GM21528 (cell line): ENCODE data around the gene PRXL2B.

Experiments
- ATAC-seq: cut with Tn5 transposase; IDR thresholded peaks from one replicate; pipeline ENCODE4 v1.9.1; 2021; ENCODE audit warnings: mild to moderate bottlenecking, moderate library complexity; ENCODE audit not compliant: unreplicated experiment, low FRiP score

The PRXL2B gene

GRCh38 chr1:2632051-2632430, 45.5 kb downstream of the PRXL2B start:
- no peak for ATAC-seq

- ATAC-seq, result no peak
Observed at GRCh38 chr1:2632561-2633361, 46.2 kb downstream of the PRXL2B start, which contains the start of gene MMEL1. Gene MMEL1, minus strand, starts transcription at chr1:2633016. Its CDS starts 3,532 bp downstream, at chr1:2629484.

- no peak for ATAC-seq
Observed at GRCh38 chr1:2633366-2633935, 46.9 kb downstream of the PRXL2B start.

GRCh38 chr1:2633936-2634491, 47.4 kb downstream of the PRXL2B start:
- ATAC-seq, result no peak

DNA sequence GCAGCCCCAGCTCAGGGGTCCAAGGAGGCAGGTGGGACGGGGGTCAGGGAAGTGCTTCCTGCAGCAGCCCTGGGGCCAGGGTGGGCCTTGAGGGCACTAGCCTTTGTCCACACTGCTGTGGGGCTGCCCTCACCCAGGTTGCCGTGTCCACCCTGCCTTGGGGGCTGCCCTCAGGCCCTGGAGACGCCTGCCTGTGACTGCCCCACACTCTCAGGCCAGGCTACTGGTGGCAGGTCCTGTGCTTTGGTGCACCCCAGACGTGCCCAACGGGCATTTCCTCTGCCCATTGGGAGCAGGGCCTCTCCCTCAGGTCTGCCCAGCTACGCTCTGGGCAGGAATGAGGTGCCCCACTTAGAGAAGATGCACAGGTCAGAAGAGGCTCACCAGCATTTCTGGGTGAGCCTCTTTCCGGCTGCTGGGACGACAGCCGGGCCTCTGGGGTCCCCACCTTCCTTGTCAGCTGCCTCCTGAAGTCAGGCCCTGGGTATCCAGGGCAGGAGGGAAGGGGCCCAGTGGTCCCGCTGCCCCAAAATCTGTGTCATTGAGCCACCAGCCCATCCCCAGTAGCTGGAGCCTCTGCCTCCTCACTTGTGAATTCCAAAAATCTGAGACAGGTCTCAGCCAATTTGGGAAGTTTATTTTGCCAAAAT, 48.9 kb downstream of the PRXL2B start:
- no peak for ATAC-seq

DNA sequence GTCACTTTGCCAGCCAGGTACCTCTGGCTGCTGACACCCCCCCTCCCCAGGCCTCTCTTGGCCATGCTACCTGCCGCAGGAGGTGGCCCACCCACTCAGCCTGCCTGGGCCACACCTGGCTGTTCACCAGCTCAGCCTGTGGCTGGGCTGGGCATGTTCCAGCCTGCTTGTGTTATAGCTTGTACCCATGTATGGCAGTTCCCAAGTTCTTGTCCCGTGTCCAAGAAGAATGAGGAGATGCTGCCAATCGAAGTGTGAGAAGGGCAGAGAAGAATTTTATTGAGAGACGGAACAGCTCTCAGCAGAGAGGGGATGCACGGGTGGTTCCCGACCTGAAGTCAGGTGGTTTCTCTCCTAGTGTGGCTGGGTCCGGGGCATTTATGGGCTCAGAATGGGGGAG, 50.2 kb downstream of the PRXL2B start:
- no peak for ATAC-seq

DNA sequence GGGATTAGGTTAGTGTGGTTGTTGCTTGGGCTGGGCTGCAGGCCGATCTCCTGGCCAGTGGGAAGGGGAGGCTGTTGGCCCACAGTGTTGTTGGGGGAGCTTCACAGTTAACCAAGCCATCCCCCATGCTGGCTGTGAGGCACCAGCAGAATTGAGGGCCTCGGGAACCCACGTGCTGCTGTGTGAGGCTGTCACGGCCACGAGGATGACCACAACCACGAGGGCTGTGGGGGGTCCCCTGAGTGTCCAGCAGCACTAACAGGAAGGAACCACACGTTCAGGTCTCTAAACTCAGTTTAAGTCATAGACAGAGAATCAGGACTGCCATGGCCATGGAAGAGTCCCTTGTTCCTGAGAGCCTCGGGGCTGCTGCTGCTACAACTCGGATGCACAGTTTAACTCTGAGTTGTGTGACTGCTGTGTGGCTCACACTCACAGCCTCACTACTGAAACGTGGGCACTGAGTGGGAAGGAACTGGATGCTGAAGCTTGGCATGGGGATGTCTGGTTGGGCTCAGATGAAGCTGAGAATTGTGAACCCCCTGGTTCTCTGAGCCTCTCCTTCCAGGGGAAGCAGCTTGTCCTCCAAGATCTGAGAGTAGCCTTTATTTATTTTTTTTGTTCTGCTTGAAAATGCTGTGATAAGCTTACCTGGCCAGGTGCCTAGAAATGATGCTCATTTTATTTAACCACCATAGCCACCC, 51.0 kb downstream of the PRXL2B start:
- ATAC-seq, result no peak

- no peak for ATAC-seq
Observed at GRCh38 chr1:2638466-2639115, 52.0 kb downstream of the PRXL2B start.

GRCh38 chr1:2639203-2639602, 52.6 kb downstream of the PRXL2B start:
- no peak for ATAC-seq

DNA sequence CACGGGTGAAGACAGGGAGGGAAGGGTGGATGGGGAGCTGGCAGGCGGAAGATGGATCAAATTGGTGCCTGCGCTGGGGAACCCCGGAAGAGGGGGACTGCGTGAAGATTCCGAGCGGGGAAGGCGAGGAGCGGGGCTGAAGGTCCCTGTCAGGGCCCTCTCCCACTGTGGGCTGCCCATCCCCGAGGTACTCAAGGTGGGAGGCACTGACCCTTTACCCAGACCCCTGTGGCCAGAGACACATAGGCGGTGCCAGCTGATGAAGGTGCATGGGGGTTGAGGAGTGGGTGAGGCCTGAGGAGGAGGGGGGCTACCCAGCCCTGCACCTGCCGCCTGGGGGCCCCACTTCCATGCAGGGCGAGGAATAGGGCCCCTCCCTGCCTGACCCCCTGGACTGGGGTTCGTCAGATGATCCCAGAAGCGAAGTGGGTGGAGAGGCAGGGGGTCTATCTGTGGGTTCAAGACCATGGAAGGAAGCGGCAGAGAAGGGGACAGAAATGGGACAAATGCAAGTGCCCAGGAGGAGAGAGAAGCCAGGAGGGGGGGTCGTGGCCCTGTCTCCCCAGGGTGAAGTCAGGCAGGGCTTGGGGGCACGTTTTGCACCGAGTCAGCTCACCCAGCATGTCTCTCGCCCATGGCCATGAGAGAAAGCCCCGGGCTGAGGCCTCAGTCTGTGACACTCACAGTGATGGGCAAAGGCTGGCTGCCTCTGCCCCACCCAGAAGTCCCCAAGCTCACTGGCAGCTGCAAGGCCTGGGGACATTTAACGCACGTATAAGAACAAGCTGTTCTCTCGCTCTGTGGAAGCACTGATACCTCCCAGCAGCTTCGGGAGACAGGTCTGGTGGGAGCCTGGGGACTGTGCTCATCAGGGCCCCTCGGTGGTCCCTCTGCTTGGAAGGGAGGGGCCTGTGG, 53.3 kb downstream of the PRXL2B start:
- ATAC-seq, result no peak

GRCh38 chr1:2640626-2641025, 54.0 kb downstream of the PRXL2B start:
- no peak for ATAC-seq
